GM12878 (cell line): ENCODE measurements around the gene CELSR1. TPM values are rescaled to one million over a fixed set of nuclear protein-coding genes. Genes with fewer than 3 reads are reported as not detected.

Source experiments
- ATAC-seq: fragments of 200-7000 bp; cut with Tn5 transposase; 3 replicates; pipeline ENCODE4 v1.9.1; 2020; ENCODE audit warnings: mild to moderate bottlenecking, moderate library complexity
- BruUV-seq: library from RNA; stranded (reverse); fragments of 400-500 nt; replicated peaks from 2 replicates; lab custom pipeline; 2021; lab: Mats Ljungman, UMichigan
- CTCF ChIA-PET: fragments of 300-600 bp; sonication (Branson Sonifier 250); formaldehyde crosslinking; extraction: SDS; loops from one replicate; lab custom pipeline; 2021; ENCODE audit warnings: inconsistent platforms; lab: Yijun Ruan, JAX
- POLR2A ChIA-PET: fragments of 350-600 bp; formaldehyde crosslinking; extraction: SDS; loops from one replicate; lab custom pipeline; 2021; ENCODE audit warnings: inconsistent platforms; lab: Charles Lee
- RAD21 ChIA-PET: fragments of 300-600 bp; sonication (Branson Sonifier 250); formaldehyde crosslinking; loops from one replicate; lab custom pipeline; 2023; ENCODE audit warnings: antibody characterized with exemption; ENCODE audit not compliant: unreplicated experiment; lab: Charles Lee
- SMC1A ChIA-PET: fragments of 300-600 bp; sonication (Branson Sonifier 250); formaldehyde crosslinking; loops from one replicate; lab custom pipeline; 2023; ENCODE audit not compliant: unreplicated experiment, uncharacterized antibody; lab: Charles Lee
- DNase-seq: peaks from one replicate; pipeline ENCODE4 v3.0.0-alpha.2; 2011; ENCODE audit warnings: low read depth, low spot score
- FAIRE-seq: peaks from 3 replicates; lab custom pipeline; 2011; peaks lifted over from hg19 to GRCh38; lab: Jason Lieb, UNC
- H2AFZ ChIP-seq: 2 replicates; pipeline ENCODE4 v1.6.0; 2011; ENCODE audit warnings: low read depth, low read length, control low read depth; ENCODE audit not compliant: control insufficient read depth
- H3K27ac ChIP-seq: 2 replicates; pipeline ENCODE4 v1.5.1; 2011; ENCODE audit warnings: control low read depth; ENCODE audit not compliant: control insufficient read depth, insufficient read depth
- H3K27me3 ChIP-seq, 2 experiments: replicated peaks in 1 of 2; 2 replicates each; pipeline versions ENCODE4 v1.6.0 to v1.6.1; 2011; ENCODE audit warnings: low read length in 1 of 2; ENCODE audit not compliant: control insufficient read depth in 2 of 2, insufficient read depth in 2 of 2
- H3K36me3 ChIP-seq, 2 experiments: 2 replicates each; pipeline ENCODE4 v1.5.1; 2011; ENCODE audit warnings: low read length in 1 of 2; ENCODE audit not compliant: control insufficient read depth in 2 of 2, insufficient read depth in 2 of 2
- H3K4me1 ChIP-seq: 2 replicates; pipeline ENCODE4 v1.6.1; 2011; ENCODE audit warnings: mild to moderate bottlenecking, low read length, moderate library complexity, mixed read lengths; ENCODE audit not compliant: control insufficient read depth, insufficient read depth
- H3K4me2 ChIP-seq: 2 replicates; pipeline ENCODE4 v1.6.0; 2011; ENCODE audit warnings: control low read depth; ENCODE audit not compliant: control insufficient read depth, insufficient read depth
- H3K4me3 ChIP-seq: fragments of 200-600 bp; sonication (generic); 2 replicates; pipeline ENCODE4 v1.5.1; 2016
- H3K79me2 ChIP-seq: 2 replicates; pipeline ENCODE4 v1.6.0; 2011; ENCODE audit warnings: low read length; ENCODE audit not compliant: control insufficient read depth, insufficient read depth
- H3K9ac ChIP-seq: 2 replicates; pipeline ENCODE4 v1.8.0; 2011; ENCODE audit warnings: low read length, control low read depth, mixed read lengths; ENCODE audit not compliant: control insufficient read depth, insufficient read depth
- H3K9me3 ChIP-seq: replicated peaks from 3 replicates; pipeline ENCODE4 v1.5.1; 2011; ENCODE audit warnings: mild to moderate bottlenecking, low read length; ENCODE audit not compliant: control insufficient read depth, insufficient read depth
- H4K20me1 ChIP-seq: 2 replicates; pipeline ENCODE4 v1.6.0; 2011; ENCODE audit not compliant: control insufficient read depth, insufficient read depth
- CBX3 ChIP-seq: fragments of 200-600 bp; sonication (generic); IDR thresholded peaks from 2 replicates; pipeline ENCODE4 v1.6.1; 2016; ENCODE audit warnings: low read depth, borderline replicate concordance
- CREB1 ChIP-seq: IDR thresholded peaks from 2 replicates; pipeline ENCODE4 v1.6.1; 2012; ENCODE audit warnings: low read depth, mild to moderate bottlenecking, inconsistent platforms
- KDM1A ChIP-seq: fragments of 200-600 bp; sonication (generic); IDR thresholded peaks from 2 replicates; pipeline ENCODE4 v1.6.1; 2016; ENCODE audit warnings: borderline replicate concordance
- MAX ChIP-seq: IDR thresholded peaks from 2 replicates; pipeline ENCODE4 v1.6.1; 2012; ENCODE audit warnings: low read depth, low read length, improper control_type of control experiment
- MEF2B ChIP-seq: fragments of 450-650 bp; IDR thresholded peaks from 2 replicates; pipeline ENCODE4 v1.6.1; 2018; ENCODE audit warnings: mild to moderate bottlenecking, moderate library complexity; ENCODE audit not compliant: partially characterized antibody, poor library complexity, severe bottlenecking
- MLLT1 ChIP-seq: fragments of 450-650 bp; IDR thresholded peaks from 2 replicates; pipeline ENCODE4 v1.6.1; 2016; ENCODE audit warnings: mild to moderate bottlenecking
- MTA2 ChIP-seq: fragments of 450-650 bp; IDR thresholded peaks from 2 replicates; pipeline ENCODE4 v1.6.1; 2016; ENCODE audit warnings: low read depth, mild to moderate bottlenecking, moderate library complexity
- MTA3 ChIP-seq: IDR thresholded peaks from 2 replicates; pipeline ENCODE4 v1.6.1; 2012; ENCODE audit warnings: low read length, inconsistent platforms, borderline replicate concordance
- MYB ChIP-seq: fragments of 150-350 bp; IDR thresholded peaks from 2 replicates; pipeline ENCODE4 v1.6.1; 2014; ENCODE audit warnings: mild to moderate bottlenecking, low read depth, low read length, borderline replicate concordance
- PAX8 ChIP-seq: fragments of 450-650 bp; IDR thresholded peaks from 2 replicates; pipeline ENCODE4 v1.6.1; 2017; ENCODE audit warnings: mild to moderate bottlenecking, moderate library complexity
- SKIL ChIP-seq: fragments of 450-650 bp; IDR thresholded peaks from 2 replicates; pipeline ENCODE4 v1.6.1; 2017; ENCODE audit warnings: mild to moderate bottlenecking, low read depth, inconsistent platforms; ENCODE audit not compliant: poor library complexity, severe bottlenecking
- SREBF2 ChIP-seq: IDR thresholded peaks from 2 replicates; pipeline ENCODE4 v1.6.1; 2012; ENCODE audit warnings: mild to moderate bottlenecking, low read length
- SUZ12 ChIP-seq: fragments of 200-600 bp; sonication (generic); IDR thresholded peaks from one replicate; pipeline ENCODE4 v1.6.1; 2018; ENCODE audit warnings: antibody characterized with exemption, mild to moderate bottlenecking; ENCODE audit not compliant: unreplicated experiment
- TARDBP ChIP-seq: IDR thresholded peaks from 2 replicates; pipeline ENCODE4 v1.6.1; 2016; ENCODE audit warnings: borderline replicate concordance
- WGBS: methylation state at CpG from one replicate; pipeline ENCODE4 v1.1.6; 2016; ENCODE audit warnings: low lambda C conversion rate; ENCODE audit not compliant: insufficient replicate concordance, insufficient coverage; ENCODE audit errors: missing lambda C conversion rate; 5-methylcytosine and 5-hydroxymethylcytosine counted together
- in situ Hi-C: fragments of 300-500 bp; cut with MboI; formaldehyde crosslinking; loops from 9 replicates; pipeline ENCODE4 v1.14.3; 2018; ENCODE audit warnings: mixed read lengths
- intact Hi-C: fragments of 100-400 bp; cut with micrococcal nuclease; formaldehyde crosslinking; loops from one replicate; pipeline ENCODE4 v1.14.2; 2022; ENCODE audit not compliant: unreplicated experiment
- polyA plus RNA-seq, 11 experiments: library from polyadenylated mRNA; depleted of rRNA in 4 of 11; unstranded in 6 of 11; stranded (reverse) in 5 of 11; fragments of >200 nt; fragmentation: Nextera tagmentation in 4 of 11; fragmentation: Illumina TruSeq in 1 of 11; extraction: Ambion mirVana in 4 of 11; extraction: Trizol in 1 of 11; gene quantifications; 1 replicate in 1 of 11; 2 replicates in 10 of 11; pipeline versions ENCODE4 v1.2.1 to v1.2.3, GENCODE V29; 2011 to 2016; ENCODE audit warnings: inconsistent platforms in 2 of 11, missing spikeins in 2 of 11, low read depth in 1 of 11
- total RNA-seq, 4 experiments: library from RNA; depleted of rRNA in 3 of 4; stranded (reverse); fragments of >200 nt in 3 of 4; fragmentation: Illumina TruSeq in 1 of 4; extraction: Trizol in 1 of 4; gene quantifications; 2 replicates each; pipeline versions ENCODE4 v1.2.1 to v1.2.3, GENCODE V29; 2013 to 2021

The CELSR1 gene
- total and polyA plus RNA-seq, 10 of the 15 experiments (the other 5 are each of a cell fraction or from before 2014, with no cell fraction given) = 0.05 to 1.7 (median 0.35) TPM; not detected in 2

DNA sequence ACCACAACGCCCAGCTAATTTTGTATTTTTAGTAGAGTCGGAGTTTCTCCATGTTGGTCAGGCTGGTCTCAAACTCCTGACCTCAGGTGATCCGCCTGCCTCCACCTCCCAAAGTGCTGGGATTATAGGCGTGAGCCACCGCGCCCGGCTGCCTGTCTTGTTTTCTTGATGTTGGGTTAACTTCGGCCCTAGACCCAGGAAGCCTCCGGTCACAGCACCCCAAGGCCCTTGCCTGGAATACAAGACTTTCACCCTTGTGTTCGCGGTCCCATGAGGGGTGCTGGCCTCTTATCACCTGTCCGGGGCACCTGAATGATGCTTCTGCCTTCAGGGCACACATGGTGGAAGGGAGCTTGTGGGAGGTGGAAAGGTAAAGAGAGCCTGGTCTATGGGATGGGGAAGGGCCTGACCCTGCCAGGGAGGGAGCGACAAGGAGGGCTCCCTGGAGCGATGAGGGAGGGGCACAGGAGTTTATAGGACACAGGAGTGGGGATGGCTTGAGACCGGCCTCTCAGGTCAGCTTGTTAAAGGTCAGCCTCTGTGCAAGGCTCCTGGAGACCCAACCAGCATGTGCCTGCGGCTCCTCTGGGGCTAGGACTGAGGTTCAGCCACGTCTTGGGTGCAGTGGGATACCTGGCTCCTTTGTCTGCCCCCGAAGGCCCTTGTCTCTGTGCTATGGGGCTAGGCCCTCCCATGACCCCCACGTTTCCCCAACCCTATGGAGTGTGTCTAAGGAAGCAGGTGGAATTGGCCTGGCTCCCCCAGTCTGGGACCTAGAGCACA is 48.1 kb upstream of the CELSR1 start:
- peaks cover 5% of the 10 kb centered on the region for H3K79me2 ChIP-seq
- FAIRE-seq = no peak
- RAD21 ChIA-PET = no interaction called here

More for the DNA sequence above, 48.1 kb upstream of the CELSR1 start:
- H3K27ac ChIP-seq = no peak overlapping the region
- no peaks in the 10 kb centered on the region for H3K27me3 ChIP-seq
- CTCF ChIA-PET = no interaction called here
- ATAC-seq (no peak), DNase-seq (no peak)
- 88% methylated on average over 19 of the region's 19 CpGs for WGBS
- no peaks in the 10 kb centered on the region; a peak in 1 of 4 replicates for H3K36me3 ChIP-seq
- in situ Hi-C loops (no loop called here), intact Hi-C loops (loop anchor here (2.0 to 5.0 kb wide), 2 partner anchors 19 to 152 kb away; partner anchors contain the start of gene CERK)
- BruUV-seq = no TSS peak
- H2AFZ ChIP-seq = no peak overlapping the region
- SMC1A ChIA-PET = no interaction called here
- H3K4me2 ChIP-seq = no peak overlapping the region
- H3K4me1 ChIP-seq = peaks cover 59% of the 10 kb centered on the region
- no peak for TF ChIP-seq SREBF2
- no peak for TF ChIP-seq PAX8
- no peak for TF ChIP-seq KDM1A
- no peak for TF ChIP-seq MYB
- TF ChIP-seq TARDBP = no peak
- TF ChIP-seq MEF2B = no peak
- no peak for TF ChIP-seq MAX
- no peak for TF ChIP-seq MTA2
- TF ChIP-seq SKIL = no peak
- TF ChIP-seq CBX3 = no peak
- no peak for TF ChIP-seq SUZ12
- no peak for TF ChIP-seq MTA3
- TF ChIP-seq CREB1 = no peak
- TF ChIP-seq MLLT1 = no peak
- TF ChIP-seq, all 136 proteins: peak for 0
- no peaks in the 10 kb centered on the region for H4K20me1 ChIP-seq
- no peaks in the 10 kb centered on the region for H3K9me3 ChIP-seq
- H3K4me3 ChIP-seq = no peak overlapping the region
- POLR2A ChIA-PET = no interaction called here
- H3K9ac ChIP-seq = no peak overlapping the region
